ENCODE measurements around the gene SEMA5A.

SEMA5A gene

DNA sequence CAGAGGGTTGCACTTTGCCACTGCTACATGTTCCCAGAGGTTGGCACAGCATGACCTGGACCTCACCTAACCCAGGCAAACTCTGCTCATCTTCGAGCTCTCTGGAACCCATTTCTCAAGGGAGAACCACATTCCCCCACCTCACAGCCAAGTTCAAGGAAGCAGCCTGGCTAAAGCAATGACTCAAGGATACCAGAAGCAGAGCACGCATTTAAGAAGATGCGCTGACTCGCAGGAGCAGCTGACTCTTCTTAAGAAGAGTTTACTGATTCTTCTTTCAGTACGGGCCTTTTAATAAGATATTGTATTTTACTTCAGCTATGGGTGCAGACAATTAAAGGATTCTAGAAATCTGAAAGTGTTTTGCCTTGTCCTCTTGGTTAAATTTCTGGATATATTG lies 4.1 kb upstream of the SEMA5A start:
- DNase-seq (ENCODE audit: low read depth in 1 of 2, low spot score in 1 of 2): no peak

DNA sequence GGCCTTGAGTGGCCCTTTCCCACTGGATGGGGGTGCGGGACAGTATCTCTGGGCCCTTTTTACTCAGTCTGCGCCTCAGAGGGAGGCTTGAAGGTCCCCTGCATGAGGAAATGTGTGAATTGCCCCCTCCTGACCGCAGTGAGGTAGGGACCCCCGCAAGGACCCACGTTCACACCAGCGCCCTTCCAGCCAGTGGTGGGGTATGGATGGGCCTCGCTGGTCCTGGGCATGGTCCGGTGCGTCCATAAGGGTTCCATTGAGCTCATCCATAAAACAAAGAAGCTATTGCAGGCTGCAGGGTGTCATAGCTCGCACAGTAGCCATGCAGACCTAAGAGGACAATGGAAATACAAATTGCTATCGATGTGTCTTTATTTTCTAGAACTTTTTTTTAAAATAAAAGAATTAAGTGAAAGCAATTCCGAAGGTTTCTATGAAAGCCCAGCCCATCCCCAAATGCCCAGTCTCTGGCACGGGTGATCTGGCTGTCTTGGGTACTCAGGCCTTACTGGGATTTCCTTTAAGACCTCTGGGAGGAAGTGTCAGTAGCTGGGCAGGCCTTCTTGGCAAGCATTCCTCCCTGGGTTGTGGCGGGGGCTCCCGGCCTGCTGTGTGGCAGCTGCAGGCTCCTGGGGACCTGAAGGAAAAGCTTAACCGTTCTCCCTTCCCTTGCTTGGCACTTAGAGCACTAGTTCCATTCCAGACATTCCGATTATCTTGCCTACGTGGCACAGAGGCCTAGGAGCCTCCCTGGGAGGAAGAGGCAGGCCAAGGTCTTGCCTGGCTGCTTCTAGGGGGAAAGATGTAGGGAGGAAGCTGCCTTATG lies 1.5 kb upstream of the SEMA5A start:
- no peak for DNase-seq (ENCODE audit: low read depth in 1 of 2, low spot score in 1 of 2)

DNA sequence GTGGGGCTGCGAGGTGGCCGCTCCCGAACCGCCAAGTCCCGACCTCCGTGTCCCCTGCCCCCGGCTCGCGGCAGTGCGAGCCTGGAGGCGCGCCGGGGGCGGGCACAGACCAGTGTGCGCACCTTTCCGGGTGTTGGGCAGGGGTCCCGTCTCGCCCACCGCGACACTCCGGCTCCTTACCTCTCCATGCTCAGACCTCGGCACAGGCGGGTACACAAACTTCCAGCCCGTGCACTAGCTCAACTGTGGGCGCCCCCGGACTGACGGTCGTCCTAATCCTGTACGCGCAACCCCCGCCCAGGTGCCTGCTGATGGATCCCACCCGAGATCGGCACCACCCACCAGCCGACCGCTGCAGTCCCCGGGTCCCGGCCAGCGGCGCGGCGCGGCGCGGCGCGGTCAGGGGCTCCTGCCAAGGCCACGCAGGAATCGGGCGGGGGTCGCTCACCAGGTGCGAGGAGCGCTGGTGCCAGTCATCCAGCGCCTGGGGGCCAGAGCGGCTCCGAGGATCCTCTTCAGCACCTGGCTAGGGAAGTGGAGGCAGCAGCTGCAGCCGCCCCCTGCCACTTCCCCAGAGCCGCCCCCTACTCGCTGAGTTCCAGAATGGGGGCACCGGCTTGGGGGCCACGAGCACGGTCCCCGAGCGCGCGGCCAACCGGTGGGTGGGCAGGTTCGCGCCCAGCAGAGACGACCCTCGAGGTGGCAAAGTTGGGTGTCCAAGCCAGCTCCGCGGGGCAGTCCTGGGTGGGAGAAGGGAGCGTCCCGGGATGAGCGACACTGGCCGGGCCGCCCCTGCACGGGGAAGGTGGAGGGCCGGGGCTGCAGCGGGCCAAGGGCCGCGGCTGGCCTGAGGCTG lies 511 bp downstream of the SEMA5A start:
- no peak for DNase-seq (ENCODE audit: low read depth in 1 of 2, low spot score in 1 of 2)

DNA sequence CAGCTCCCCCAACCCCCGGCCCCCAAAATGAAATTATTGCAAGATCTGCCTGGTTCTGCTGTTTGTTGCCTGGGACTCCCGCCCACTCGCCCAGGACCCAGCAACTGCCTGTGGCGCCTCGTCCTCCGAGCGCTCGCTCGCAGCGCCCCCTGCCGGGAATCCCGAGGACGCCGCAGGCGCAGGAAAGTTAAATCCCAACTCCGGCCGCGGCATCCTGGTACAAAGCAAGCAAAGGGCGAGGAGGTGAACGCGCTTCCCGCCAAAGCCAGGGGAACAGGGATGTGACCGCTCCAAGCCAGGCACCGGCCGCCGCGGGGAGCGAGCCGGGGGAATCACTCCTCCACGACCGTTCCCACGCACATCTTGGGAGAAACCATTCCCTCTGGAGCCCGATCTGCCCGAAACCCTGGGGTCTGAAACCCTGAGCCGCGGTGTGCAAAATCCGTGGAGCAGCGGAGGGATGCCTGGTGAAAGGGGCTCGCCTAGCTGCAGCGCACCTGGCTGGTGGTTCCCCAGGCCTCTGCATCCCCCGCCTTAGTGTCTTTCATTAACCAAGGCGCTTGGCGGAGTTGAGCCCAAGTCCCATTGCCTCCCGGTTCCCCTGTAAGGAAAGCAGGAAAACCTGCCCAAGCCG lies 1.3 kb downstream of the SEMA5A start:
- peak in 1 of 2 donors; percentile 9 for DNase-seq (ENCODE audit: low read depth in 1 of 2, low spot score in 1 of 2)

DNA sequence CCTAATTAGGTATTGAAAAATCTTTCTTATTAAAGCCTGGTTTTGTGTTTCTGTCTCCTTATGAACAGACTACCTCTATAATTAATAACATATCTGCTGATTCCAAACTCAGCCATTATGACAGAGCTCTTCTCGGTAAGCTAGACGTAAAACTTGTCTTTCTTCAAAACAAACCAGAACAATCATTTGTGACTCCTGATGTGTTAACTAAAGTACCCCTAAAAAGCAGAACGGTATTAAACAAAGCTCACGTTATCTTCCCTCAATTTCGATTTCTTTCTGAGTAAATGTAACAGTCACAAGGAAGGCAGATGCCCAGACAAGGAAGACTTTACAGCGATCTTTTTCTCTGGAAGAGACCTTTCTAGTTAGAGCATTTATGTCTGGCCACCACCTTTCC lies 1.8 kb downstream of the SEMA5A start:
- no peak for DNase-seq (ENCODE audit: low read depth in 1 of 2, low spot score in 1 of 2)

DNA sequence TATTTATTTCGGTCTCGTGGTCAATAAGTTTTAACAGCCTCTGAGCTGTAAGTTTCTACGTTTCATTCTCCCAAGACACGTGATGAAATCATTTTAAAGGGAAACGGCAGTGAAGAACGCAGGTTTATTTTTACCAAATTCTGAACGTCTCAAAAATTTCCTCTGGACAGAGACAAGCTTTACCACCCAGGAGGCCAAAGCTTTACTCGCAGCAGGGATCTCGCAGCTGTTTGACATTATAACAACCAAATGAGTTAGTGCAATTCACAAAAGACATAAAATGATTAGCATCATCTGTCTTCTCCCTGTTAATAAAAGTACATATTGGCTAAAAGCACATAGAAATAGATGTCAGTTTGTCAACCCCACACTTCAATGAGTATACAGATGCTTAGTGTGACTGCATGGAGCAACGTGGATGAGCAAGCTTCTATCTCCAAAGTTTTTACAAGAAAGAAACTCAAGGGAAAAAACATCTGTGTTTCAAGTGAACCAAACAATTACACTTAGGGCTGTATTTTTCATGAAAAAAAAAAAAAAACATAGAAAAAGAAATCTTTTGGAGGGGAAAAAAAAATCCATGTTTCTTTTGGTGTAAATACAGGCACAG lies 2.5 kb downstream of the SEMA5A start:
- DNase-seq (ENCODE audit: low read depth in 1 of 2, low spot score in 1 of 2): no peak

DNA sequence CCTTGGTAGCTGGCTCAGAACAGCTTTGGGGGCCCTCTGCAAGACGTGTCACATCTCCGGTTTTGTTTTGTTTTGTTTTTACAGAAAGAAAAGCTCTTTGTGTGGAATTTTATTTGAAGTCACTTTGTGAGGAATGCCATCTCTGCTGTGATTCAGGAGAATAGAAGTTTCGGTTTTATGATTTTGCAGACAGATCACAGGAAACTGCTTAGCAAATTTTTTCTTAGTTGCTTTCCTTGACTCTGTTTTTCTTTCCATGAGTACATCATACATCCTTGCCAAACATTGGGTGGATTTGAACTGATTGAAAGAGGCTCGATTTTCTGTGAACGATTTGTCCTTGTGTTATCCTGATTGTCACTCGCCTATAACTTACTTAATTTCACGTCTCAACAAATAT lies 5.1 kb downstream of the SEMA5A start:
- DNase-seq (ENCODE audit: low read depth in 1 of 2, low spot score in 1 of 2): no peak

DNA sequence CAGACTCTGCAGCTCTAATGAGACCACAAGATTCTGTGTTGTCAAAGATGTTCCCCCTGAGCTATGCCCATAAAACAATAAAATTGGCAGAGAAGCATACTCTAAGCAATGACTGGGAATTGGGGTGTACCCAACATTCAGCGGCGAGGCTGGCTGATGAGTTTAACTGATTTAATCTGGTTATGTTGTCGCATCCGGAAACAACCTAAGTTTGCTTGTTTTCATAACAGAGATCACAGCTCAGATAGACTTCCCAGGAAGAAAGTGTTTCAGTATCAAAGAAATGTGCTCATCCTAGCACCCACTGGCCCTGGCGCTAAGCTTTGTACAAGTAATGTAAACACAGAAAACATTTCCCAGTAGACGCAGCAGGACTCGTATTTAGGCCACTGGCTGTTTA lies 7.4 kb downstream of the SEMA5A start:
- DNase-seq (ENCODE audit: low read depth in 1 of 2, low spot score in 1 of 2): no peak

DNA sequence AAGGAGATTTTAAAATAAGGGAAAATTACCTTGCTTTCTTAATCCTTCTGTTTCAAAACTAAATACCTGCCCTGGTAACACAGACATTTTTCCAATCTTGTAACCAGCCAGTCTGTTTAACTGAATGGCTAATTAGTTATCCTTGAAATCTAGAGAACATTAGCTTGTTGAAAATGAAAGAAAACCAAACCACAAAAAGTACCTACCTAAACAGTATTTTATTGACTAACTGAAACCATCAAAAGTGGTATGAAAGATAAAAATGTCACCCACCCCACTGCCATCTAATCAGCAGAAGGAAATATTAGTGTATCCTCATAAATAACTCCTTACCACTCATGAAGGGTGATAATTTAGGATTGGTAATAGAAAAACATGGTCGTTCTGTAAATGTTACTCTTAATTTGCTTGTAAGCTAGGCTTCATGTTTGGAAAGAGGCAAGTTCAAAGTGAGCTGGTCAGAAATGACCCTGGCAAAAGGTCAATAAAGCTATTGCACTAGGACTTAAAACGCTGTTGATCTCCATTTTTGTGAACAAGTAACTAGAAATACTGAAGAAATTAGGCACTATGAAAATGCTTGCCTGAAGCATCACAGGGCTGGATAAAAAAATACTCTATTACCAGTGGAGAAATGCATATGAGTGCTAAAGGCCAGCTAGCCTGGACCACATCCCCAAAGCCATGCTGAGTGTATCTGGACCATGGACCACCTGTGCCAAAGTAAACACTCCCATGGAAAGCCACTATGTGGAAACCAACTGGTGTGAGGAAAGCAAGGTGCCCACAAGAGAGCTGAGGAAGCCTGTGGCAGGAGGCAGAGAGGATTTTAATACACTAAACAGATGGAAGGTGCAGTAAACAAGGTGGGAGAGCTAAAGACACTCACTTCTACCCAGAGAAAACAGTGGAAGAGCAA lies 8.4 kb downstream of the SEMA5A start:
- no peak for DNase-seq (ENCODE audit: low read depth in 1 of 2, low spot score in 1 of 2)

DNA sequence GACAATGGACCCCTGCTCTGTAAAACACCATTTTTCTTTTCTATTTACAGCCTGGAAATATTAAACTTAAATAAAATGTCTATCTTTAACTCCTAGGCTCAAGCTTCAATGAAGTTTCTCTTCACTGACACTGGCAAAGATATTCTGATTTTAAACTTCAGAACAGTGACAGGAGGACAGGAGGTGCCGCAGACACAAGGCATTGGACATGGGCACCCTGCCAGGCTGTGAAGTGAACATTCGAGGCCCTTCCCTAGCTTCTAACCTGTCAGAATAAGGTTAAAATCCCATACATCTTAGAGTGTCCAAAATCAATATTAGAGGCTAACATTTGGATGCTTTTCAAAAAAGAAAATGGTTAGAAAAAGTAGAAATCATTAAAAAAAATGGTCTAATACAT lies 9.2 kb downstream of the SEMA5A start:
- DNase-seq (ENCODE audit: low read depth in 1 of 2, low spot score in 1 of 2): no peak

DNA sequence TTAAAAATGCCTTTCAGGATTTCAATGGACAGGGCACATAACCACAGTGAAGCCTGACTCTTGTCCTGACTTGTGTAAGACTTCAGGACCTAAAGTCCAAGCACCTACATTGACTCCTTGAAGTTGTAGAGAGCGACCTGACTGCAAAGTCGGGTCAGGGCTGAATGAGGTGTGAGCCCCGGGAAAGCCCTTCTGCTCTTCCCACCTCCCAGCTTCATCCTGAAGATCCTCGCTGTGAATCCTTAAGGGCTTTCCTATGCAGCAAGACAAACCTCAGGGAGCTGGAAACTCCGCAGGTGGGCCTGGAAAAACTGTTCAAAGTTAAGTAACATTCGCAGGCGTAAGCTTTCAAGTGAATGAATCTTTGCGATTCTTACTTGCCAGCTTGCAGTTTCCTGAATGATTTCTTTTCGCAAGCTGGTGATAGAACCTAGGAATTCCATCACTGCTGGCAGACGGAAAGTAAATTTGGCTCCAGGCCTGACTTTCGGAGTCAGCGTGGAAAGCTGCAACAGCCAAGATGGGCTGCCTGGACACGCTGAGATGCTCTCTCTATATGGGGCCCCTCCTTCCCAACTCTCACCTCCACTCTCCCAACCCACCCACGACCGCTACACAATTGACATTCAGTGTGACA lies 10.9 kb downstream of the SEMA5A start:
- DNase-seq (ENCODE audit: low read depth in 1 of 2, low spot score in 1 of 2): no peak

DNA sequence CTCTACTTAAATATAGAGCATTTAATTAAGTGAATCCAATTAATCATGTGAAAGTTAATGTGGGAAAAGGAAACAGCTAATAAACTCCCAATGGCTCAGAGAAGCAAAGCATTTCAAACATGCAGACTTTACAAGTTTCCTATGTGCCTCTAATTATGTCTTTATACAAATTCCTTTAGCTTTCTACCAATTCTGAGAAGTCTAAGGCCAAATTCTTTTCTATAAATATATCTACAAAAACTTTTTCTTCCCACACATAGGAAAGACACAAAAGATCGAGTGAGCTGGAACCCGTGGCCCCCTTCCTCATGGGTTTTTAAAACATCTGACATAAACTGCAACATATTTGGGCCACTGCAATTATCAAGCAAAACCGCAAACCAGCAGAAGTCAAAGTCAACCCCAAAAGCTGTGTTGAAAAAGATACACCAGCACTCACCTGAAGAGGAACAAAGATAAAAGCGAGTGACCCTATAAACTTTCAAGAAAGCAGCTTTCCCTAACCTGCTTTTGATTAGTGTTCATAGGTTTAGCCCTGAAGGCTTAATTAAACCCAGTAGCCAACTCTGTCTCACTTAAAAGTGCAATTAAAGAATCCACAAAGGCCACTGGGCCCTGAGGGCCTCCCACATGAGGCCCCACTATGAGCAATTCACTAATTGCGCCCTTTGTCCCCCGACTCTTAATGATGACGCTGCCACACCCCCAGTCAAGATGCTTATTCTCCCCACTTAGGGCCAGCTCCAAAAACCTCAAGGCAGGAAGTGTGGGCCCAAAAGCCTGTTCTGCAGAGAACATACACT lies 12.1 kb downstream of the SEMA5A start:
- DNase-seq (ENCODE audit: low read depth in 1 of 2, low spot score in 1 of 2): no peak

DNA sequence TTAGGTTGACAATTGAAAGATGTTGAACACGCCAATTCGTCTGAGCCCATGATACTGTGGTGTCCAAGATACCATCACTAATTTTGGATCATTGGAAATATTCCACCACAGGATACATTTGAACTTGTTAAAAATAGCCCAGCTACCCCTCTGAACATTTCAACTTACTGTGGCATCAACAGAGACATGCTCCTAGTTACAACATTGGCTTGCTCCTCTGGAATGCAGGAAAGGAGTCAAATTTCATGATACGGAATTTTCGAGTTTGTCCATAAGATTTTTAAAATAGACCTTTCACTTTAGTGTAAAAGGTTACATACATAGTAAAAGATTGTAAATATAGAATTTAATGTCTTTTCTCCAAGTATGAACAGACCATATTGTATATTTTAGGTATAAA lies 12.8 kb downstream of the SEMA5A start:
- DNase-seq (ENCODE audit: low read depth in 1 of 2, low spot score in 1 of 2): no peak

DNA sequence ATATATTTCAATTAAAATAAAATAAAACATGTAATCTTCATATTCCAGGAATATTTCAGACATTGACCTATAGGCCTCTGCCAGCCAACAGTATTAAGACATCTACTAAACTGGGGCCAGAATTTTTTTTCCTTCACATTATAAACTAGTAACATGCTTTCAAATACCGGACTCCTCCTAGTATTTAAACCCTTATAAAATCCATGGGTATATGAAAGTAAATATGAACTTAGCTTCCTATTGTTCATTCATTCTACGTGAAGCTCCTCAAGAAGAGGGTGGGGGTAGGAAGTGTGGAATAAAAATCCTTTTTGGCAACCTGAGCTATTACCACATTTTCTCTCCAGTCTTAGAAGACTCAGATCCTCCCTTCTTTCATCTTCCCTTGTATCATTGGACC lies 16.4 kb downstream of the SEMA5A start:
- DNase-seq (ENCODE audit: low read depth in 1 of 2, low spot score in 1 of 2): no peak

DNA sequence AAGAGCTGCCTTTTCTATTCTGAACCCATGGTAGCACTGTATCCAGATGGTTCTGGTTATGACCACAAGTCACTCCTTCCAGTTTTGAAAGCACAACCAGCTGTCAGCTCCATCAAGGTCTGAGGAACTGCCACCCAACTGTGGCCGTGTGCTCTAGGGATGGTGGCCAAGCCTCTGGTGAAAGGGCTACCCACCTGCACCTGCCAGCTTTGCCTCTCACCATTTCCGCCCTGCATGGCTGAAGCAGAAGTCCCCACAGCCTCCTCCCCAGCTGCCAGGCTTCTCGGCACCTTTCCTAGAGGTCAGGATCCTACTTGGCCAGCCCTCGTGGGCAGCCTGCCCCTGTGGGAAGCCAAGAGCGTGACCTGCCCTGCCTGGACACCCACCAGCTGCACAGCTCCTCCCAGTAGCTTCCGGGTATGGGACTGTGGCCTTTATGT lies 16.8 kb downstream of the SEMA5A start:
- DNase-seq (ENCODE audit: low read depth in 1 of 2, low spot score in 1 of 2): no peak

DNA sequence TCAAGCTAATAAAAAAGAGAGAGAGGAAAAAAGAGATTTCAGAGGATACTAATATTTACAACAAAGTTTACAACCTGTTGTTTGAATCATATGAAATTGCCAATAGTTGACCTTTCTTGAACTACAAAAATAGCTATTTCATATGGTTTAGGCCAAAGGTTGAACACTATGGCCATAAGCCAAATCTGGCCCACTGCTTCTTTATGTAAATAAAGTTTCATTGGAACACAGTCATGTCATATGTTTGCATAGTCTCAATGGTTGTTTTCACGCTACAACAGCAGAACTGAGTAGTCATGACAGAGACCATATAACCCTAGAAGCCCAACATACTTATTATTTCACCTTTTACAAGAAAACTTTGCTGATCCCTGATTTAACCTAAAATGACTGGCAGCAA lies 20.9 kb downstream of the SEMA5A start:
- no peak for DNase-seq (ENCODE audit: low read depth in 1 of 2, low spot score in 1 of 2)

DNA sequence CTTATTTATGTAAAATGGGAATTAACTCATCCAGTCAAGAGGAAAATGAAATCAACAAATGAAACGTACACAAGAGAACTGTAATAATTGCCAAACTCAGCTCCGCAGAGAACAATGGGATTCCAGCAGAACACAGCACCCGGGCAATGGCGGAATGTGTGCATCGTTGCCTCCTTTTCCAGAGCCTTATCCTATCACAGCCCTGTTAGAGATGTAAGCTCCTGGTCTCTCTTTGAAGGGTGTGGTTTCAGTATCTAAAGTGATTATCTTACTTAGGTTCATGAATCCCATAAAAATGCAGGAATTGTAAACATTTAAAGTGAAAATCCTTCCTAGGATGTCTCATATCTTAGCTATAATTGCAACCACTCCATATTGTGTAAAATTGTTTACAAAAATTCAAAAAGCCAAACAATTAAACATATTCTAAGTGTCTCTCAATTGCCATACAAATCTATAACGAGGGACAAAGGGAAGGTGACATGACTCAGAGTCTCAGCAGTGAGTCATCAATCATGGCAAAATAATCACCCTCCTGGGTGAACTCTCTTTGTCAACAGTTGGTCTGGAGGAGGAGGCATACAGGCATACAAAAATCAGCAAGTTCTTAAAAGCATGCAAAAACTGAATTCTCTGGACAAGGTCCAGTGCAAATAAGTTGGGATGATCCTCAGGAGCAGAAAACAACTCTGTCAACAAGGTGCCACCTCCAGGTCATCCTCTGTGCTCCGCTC lies 22.6 kb downstream of the SEMA5A start:
- no peak for DNase-seq (ENCODE audit: low read depth in 1 of 2, low spot score in 1 of 2)

DNA sequence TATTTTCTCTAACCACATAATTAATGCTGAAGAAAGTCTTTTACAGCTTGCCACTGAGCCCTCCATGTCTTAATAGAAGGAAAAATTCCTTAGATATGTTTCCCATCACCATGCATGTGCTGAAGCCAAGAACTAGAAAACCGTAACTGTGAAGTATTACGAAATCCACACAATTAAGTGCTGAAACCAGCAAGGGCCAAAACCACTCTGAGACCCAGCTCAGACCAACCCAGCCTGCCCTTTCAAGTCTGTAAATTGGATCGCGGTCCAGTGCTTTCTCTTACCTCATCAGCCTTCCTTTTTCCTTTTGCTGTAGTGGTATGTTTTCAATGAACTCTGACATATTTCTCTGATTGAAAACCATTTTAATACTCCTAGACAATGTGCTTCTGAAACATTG lies 26.3 kb downstream of the SEMA5A start:
- no peak for DNase-seq (ENCODE audit: low read depth in 1 of 2, low spot score in 1 of 2)

All from activated T-helper 1 cell treated with anti-CD3 and anti-CD28 coated beads, Interleukin-2, amount 50 U/mL, for 16 hours (primary cell).